Activated CD4-positive, alpha-beta T cell treated with anti-CD3 and anti-CD28 coated beads, Interleukin-2, amount 50 U/mL, for 1 hour (primary cell): ENCODE data around the gene AWAT2.
"Not testable (repeated sequence)": the region's sequence is repeated elsewhere in the genome, so short reads cannot be mapped to it uniquely, and the experiment has no call there.

ENCODE experiments used
- DNase-seq: peaks from one replicate; pipeline ENCODE4 v3.0.0-alpha.2; 2020

The AWAT2 gene

GRCh38 chrX:70039758-70040157 lies 10.0 kb downstream of the AWAT2 start:
- DNase-seq = no peak

- DNase-seq = no peak
These were observed 10.8 kb downstream of the AWAT2 start for GRCh38 chrX:70038951-70039350.

GRCh38 chrX:70038515-70038914 lies 11.2 kb downstream of the AWAT2 start:
- no peak for DNase-seq

- DNase-seq = no peak
These were observed 15.1 kb downstream of the AWAT2 start for GRCh38 chrX:70034646-70035045.

GRCh38 chrX:70033348-70034051 lies 16.2 kb downstream of the AWAT2 start:
- DNase-seq = peak; percentile 11

GRCh38 chrX:70032792-70033191 lies 16.9 kb downstream of the AWAT2 start:
- DNase-seq = no peak

- DNase-seq = peak; percentile 18
These were observed 19.4 kb downstream of the AWAT2 start for GRCh38 chrX:70030301-70030767.

GRCh38 chrX:70029863-70030262 lies 19.9 kb downstream of the AWAT2 start:
- no peak for DNase-seq

- no peak for DNase-seq
These were observed 22.9 kb downstream of the AWAT2 start for GRCh38 chrX:70026851-70027200.

GRCh38 chrX:70026112-70026850 lies 23.5 kb downstream of the AWAT2 start:
- no peak for DNase-seq

- no peak for DNase-seq
These were observed 24.3 kb downstream of the AWAT2 start for GRCh38 chrX:70025464-70025863.

- DNase-seq = no peak
These were observed 27.1 kb downstream of the AWAT2 start for GRCh38 chrX:70022616-70023015.

- no peak for DNase-seq
These were observed 33.2 kb downstream of the AWAT2 start for GRCh38 chrX:70016513-70016912.

- no peak for DNase-seq
These were observed 36.0 kb downstream of the AWAT2 start for GRCh38 chrX:70013466-70014381.

- DNase-seq = no peak
These were observed 37.0 kb downstream of the AWAT2 start for GRCh38 chrX:70012756-70013155.

GRCh38 chrX:70009970-70010369 lies 39.8 kb downstream of the AWAT2 start:
- DNase-seq = no peak

GRCh38 chrX:70009049-70009448 lies 40.7 kb downstream of the AWAT2 start:
- DNase-seq = no peak

GRCh38 chrX:70007946-70008345 lies 41.8 kb downstream of the AWAT2 start:
- no peak for DNase-seq

GRCh38 chrX:70001708-70002341 lies 47.9 kb downstream of the AWAT2 start:
- DNase-seq = no peak

- DNase-seq = no peak
These were observed 48.5 kb downstream of the AWAT2 start for GRCh38 chrX:70001269-70001668.

- DNase-seq = not testable (repeated sequence)
These were observed 51.4 kb downstream of the AWAT2 start for GRCh38 chrX:69998299-69998698.

- no peak for DNase-seq
These were observed 53.6 kb downstream of the AWAT2 start for GRCh38 chrX:69996113-69996468.
